Measurements from ENCODE around the gene MRPL39. TPM values are rescaled to one million over a fixed set of nuclear protein-coding genes. Genes with fewer than 3 reads are reported as not detected.

MRPL39 gene
- polyA plus RNA-seq, 3 donors = 5.1 to 22.3 (median 15.5) TPM

- no peak overlapping the region for H3K27ac Mint-ChIP-seq
- H3K4me3 ChIP-seq (replicated peaks in 1 of 3; ENCODE audit: low read depth in 2 of 3, low read length in 3 of 3) = no peak overlapping the region
- no peak overlapping the region for H3K9ac ChIP-seq (ENCODE audit: insufficient read depth, low read length, poor library complexity, severe bottlenecking)
- whole genome bisulfite sequencing (ENCODE audit: insufficient coverage) = 100% methylated on average over 2 of the region's 3 CpGs
- intact Hi-C loops (cut with micrococcal nuclease) = loop anchor here in 1 of 2 donors (10.0 kb wide), 1 partner anchor 121 kb away; no protein-coding TSS in a partner anchor
- no peaks in the 10 kb centered on the region for H3K9me3 Mint-ChIP-seq
- no peak for DNase-seq
- H3K4me1 ChIP-seq (ENCODE audit: control insufficient read depth in 1 of 2, insufficient read depth in 2 of 2, low read length in 2 of 2) = peaks cover 21 to 32% of the 10 kb centered on the region in 2 donors
- TF ChIP-seq, protein P1, sequence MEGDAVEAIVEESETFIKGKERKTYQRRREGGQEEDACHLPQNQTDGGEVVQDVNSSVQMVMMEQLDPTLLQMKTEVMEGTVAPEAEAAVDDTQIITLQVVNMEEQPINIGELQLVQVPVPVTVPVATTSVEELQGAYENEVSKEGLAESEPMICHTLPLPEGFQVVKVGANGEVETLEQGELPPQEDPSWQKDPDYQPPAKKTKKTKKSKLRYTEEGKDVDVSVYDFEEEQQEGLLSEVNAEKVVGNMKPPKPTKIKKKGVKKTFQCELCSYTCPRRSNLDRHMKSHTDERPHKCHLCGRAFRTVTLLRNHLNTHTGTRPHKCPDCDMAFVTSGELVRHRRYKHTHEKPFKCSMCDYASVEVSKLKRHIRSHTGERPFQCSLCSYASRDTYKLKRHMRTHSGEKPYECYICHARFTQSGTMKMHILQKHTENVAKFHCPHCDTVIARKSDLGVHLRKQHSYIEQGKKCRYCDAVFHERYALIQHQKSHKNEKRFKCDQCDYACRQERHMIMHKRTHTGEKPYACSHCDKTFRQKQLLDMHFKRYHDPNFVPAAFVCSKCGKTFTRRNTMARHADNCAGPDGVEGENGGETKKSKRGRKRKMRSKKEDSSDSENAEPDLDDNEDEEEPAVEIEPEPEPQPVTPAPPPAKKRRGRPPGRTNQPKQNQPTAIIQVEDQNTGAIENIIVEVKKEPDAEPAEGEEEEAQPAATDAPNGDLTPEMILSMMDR (IDR thresholded peaks at IDR 0.05) = no peak
- H3K4me3 Mint-ChIP-seq = no peak overlapping the region
- H3K36me3 ChIP-seq (replicated peaks in 1 of 2; ENCODE audit: control insufficient read depth in 1 of 2, insufficient read depth in 2 of 2, low read length in 2 of 2) = no peaks in the 10 kb centered on the region
- H3K36me3 Mint-ChIP-seq = peaks cover 4% of the 10 kb centered on the region in 2 donors
- H3K4me2 ChIP-seq (replicated peaks; ENCODE audit: extremely low read depth, low read length, poor library complexity, severe bottlenecking) = no peak overlapping the region
- no peaks in the 10 kb centered on the region for H3K79me2 ChIP-seq (ENCODE audit: insufficient read depth, low read length)
- peaks cover 3 to 7% (median 6%) of the 10 kb centered on the region in 3 donors for H3K27me3 Mint-ChIP-seq (ENCODE audit: low read depth in 3 of 3)
- peaks cover 43% of the 10 kb centered on the region for H3K4me1 Mint-ChIP-seq
- no peaks in the 10 kb centered on the region for H3K27me3 ChIP-seq (ENCODE audit: control insufficient read depth in 2 of 2, insufficient read depth in 2 of 2, low read length in 2 of 2)
- no peaks in the 10 kb centered on the region for H4K20me1 ChIP-seq (ENCODE audit: insufficient read depth, low read length)
- no peaks in the 10 kb centered on the region for H3K9me3 ChIP-seq (replicated peaks in 1 of 2; ENCODE audit: control insufficient read depth in 1 of 2, insufficient read depth in 1 of 2, low read length in 2 of 2)
- no peak overlapping the region for H3K27ac ChIP-seq (ENCODE audit: low read depth in 1 of 2, low read length in 2 of 2)
- H2AFZ ChIP-seq (ENCODE audit: insufficient read depth, low read depth, low read length, poor library complexity, severe bottlenecking) = no peak overlapping the region
Observed at GRCh38 chr21:25565272-25566211, 41.7 kb downstream of the MRPL39 start.

DNA sequence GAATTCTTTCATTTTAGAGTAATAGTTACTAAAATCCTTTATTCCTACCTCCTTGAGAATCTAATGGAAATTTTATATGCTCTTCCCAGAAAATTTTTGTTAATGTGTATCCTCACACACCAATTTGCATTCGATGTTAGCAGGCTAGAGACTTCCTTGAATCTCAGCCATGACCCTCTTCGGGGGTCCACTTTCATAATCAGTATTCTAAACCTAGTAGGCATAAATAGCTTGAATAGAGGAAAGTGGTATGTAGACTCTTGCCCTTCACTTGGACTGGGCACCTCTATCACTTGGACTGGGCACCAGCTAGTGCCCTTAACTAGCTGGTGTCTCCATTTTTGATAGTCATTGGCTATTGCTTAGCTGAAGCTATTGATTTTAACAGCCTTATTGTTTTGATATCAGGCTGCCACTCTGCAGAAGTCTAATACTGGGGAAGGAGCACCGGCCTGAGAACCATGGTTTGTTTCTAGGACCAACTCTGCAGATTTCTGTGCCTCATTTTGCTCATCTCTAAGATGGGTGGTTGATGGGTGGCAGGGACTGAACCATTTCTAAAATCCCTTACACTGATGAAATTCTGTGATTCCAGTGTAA, 42.8 kb downstream of the MRPL39 start:
- Histone ChIP-seq H3K4me2 (replicated peaks; ENCODE audit: extremely low read depth, low read length, poor library complexity, severe bottlenecking) (no peak overlapping the region), H3K27me3 (ENCODE audit: control insufficient read depth in 2 of 2, insufficient read depth in 2 of 2, low read length in 2 of 2) (no peaks in the 10 kb centered on the region), H3K4me1 (ENCODE audit: control insufficient read depth in 1 of 2, insufficient read depth in 2 of 2, low read length in 2 of 2) (peaks cover 32 to 43% of the 10 kb centered on the region in 2 donors), H3K27ac (ENCODE audit: low read depth in 1 of 2, low read length in 2 of 2) (no peak overlapping the region), H3K9ac (ENCODE audit: insufficient read depth, low read length, poor library complexity, severe bottlenecking) (no peak overlapping the region), H4K20me1 (ENCODE audit: insufficient read depth, low read length) (no peaks in the 10 kb centered on the region), H2AFZ (ENCODE audit: insufficient read depth, low read depth, low read length, poor library complexity, severe bottlenecking) (no peak overlapping the region), H3K4me3 (replicated peaks in 1 of 3; ENCODE audit: low read depth in 2 of 3, low read length in 3 of 3) (no peak overlapping the region), H3K9me3 (replicated peaks in 1 of 2; ENCODE audit: control insufficient read depth in 1 of 2, insufficient read depth in 1 of 2, low read length in 2 of 2) (no peaks in the 10 kb centered on the region), H3K79me2 (ENCODE audit: insufficient read depth, low read length) (no peaks in the 10 kb centered on the region), H3K36me3 (replicated peaks in 1 of 2; ENCODE audit: control insufficient read depth in 1 of 2, insufficient read depth in 2 of 2, low read length in 2 of 2) (no peaks in the 10 kb centered on the region)
- Mint-ChIP-seq H3K4me3 (no peak overlapping the region), H3K36me3 (peaks cover 4% of the 10 kb centered on the region in 2 donors), H3K9me3 (no peaks in the 10 kb centered on the region), H3K27me3 (ENCODE audit: low read depth in 3 of 3) (peaks cover 3 to 7% (median 6%) of the 10 kb centered on the region in 3 donors), H3K27ac (no peak overlapping the region), H3K4me1 (peaks cover 54% of the 10 kb centered on the region)
- no CpG with 5 or more reads among the region's 3 CpGs for WGBS (ENCODE audit: insufficient coverage)
- DNase-seq = no peak
- intact Hi-C loops (cut with micrococcal nuclease) = loop anchor here (5.0 to 10.0 kb wide), 3 partner anchors 83 to 142 kb away; no protein-coding TSS in a partner anchor
- TF ChIP-seq, protein P1 (IDR thresholded peaks at IDR 0.05) = no peak
